ENCODE results near the gene FGG.

DNA sequence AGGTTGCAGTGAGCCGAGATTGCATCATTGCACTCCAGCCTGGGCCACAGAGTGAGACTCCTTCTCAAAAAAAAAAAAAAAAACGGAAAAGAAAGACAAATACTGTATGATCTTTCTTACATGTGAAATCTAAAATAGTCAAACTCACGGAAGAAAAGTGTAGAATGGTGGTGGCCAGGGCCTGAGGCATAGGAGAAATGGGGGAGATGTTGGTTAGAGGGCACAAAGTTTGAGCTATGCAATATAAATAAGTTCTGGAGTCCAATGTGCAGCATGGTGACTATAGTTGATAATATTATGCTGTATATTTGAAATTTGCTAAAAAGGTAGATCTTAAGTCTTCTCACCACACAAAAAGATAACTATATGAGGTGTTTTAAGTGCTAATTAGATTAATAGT is 20.6 kb downstream of the FGG start:
- TF ChIP-seq, protein P1, sequence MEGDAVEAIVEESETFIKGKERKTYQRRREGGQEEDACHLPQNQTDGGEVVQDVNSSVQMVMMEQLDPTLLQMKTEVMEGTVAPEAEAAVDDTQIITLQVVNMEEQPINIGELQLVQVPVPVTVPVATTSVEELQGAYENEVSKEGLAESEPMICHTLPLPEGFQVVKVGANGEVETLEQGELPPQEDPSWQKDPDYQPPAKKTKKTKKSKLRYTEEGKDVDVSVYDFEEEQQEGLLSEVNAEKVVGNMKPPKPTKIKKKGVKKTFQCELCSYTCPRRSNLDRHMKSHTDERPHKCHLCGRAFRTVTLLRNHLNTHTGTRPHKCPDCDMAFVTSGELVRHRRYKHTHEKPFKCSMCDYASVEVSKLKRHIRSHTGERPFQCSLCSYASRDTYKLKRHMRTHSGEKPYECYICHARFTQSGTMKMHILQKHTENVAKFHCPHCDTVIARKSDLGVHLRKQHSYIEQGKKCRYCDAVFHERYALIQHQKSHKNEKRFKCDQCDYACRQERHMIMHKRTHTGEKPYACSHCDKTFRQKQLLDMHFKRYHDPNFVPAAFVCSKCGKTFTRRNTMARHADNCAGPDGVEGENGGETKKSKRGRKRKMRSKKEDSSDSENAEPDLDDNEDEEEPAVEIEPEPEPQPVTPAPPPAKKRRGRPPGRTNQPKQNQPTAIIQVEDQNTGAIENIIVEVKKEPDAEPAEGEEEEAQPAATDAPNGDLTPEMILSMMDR (IDR thresholded peaks at IDR 0.05) = no peak
- TF ChIP-seq POLR2A (IDR thresholded peaks at IDR 0.05) = no peak

Measured in heart left ventricle (tissue), 13 donors.